Measurements from ENCODE around the gene SKIC8.

DNA sequence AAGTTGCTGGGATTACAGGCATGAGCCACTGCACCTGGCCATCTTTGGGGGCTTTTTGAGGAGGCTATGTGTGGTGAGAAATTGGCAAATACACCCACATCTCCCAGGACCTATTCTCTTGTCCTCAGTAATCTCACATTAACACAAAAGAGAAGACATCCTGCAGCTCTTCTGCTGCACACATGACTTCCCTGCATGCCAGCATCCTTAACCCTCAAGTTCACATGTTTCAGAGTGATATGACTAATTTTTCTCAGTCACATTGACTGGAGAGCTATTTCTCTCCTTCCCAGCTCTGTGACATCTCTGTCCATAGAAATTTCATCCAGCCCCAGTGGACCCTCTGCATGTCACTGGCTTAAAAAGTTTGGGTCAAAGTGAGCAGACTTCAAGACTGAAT lies 1.9 kb upstream of the SKIC8 start:
- TF ChIP-seq, protein P1, sequence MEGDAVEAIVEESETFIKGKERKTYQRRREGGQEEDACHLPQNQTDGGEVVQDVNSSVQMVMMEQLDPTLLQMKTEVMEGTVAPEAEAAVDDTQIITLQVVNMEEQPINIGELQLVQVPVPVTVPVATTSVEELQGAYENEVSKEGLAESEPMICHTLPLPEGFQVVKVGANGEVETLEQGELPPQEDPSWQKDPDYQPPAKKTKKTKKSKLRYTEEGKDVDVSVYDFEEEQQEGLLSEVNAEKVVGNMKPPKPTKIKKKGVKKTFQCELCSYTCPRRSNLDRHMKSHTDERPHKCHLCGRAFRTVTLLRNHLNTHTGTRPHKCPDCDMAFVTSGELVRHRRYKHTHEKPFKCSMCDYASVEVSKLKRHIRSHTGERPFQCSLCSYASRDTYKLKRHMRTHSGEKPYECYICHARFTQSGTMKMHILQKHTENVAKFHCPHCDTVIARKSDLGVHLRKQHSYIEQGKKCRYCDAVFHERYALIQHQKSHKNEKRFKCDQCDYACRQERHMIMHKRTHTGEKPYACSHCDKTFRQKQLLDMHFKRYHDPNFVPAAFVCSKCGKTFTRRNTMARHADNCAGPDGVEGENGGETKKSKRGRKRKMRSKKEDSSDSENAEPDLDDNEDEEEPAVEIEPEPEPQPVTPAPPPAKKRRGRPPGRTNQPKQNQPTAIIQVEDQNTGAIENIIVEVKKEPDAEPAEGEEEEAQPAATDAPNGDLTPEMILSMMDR (IDR thresholded peaks at IDR 0.05; ENCODE audit: low read length): no peak
- TF ChIP-seq EZH2phosphoT487 (IDR thresholded peaks at IDR 0.05; ENCODE audit: low read length) (no peak), EZH2 (optimal IDR thresholded peaks at IDR 0.05; ENCODE audit: low read depth, low read length) (no peak)

Data from MM.1S (cell line).